ENCODE measurements around the gene LMBRD1. TPM values are rescaled to one million over a fixed set of nuclear protein-coding genes. Genes with fewer than 3 reads are reported as not detected.

Gene LMBRD1
- total RNA-seq, 1 donor from 2014 or later, result 43.6 TPM

DNA sequence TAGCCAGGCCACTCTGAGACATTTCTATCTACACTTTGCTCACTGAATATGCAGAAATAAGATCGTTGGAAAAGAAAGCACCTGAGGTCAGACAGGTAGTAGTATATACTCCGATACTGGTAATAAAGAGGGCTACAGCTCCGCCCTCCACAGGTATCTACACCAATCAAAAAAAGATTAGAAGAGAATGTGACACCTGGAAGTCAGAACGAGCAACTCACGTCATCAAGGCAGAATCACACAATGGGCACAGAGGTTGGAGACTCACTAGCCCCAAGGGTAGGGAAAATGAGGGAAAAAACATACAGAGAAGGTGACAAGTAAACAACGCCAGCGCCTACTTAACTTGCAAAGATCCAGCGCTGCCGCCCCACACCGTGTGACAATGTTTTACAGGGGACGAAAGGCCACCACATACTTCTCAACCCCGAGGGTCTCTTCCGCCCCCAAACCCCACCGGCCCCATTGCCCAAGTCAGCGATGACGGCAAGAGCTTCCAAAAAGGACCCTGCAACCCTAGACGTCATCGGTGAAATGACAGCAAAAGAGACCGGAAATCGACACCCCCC is 653 bp downstream of the LMBRD1 start:
- Histone ChIP-seq H3K27me3 (ENCODE audit: low read depth) (no peaks in the 10 kb centered on the region), H3K36me3 (no peaks in the 10 kb centered on the region), H3K27ac (replicated peaks) (peak overlapping the region; percentile 97), H3K4me1 (peaks cover 63% of the 10 kb centered on the region), H3K9me3 (replicated peaks) (no peaks in the 10 kb centered on the region), H3K4me3 (peak overlapping the region; percentile 90)
- intact Hi-C loops (cut with micrococcal nuclease), result no loop called here
- no peak for DNase-seq
- TF ChIP-seq, protein P1, sequence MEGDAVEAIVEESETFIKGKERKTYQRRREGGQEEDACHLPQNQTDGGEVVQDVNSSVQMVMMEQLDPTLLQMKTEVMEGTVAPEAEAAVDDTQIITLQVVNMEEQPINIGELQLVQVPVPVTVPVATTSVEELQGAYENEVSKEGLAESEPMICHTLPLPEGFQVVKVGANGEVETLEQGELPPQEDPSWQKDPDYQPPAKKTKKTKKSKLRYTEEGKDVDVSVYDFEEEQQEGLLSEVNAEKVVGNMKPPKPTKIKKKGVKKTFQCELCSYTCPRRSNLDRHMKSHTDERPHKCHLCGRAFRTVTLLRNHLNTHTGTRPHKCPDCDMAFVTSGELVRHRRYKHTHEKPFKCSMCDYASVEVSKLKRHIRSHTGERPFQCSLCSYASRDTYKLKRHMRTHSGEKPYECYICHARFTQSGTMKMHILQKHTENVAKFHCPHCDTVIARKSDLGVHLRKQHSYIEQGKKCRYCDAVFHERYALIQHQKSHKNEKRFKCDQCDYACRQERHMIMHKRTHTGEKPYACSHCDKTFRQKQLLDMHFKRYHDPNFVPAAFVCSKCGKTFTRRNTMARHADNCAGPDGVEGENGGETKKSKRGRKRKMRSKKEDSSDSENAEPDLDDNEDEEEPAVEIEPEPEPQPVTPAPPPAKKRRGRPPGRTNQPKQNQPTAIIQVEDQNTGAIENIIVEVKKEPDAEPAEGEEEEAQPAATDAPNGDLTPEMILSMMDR (IDR thresholded peaks at IDR 0.05; ENCODE audit: borderline replicate concordance), result no peak

DNA sequence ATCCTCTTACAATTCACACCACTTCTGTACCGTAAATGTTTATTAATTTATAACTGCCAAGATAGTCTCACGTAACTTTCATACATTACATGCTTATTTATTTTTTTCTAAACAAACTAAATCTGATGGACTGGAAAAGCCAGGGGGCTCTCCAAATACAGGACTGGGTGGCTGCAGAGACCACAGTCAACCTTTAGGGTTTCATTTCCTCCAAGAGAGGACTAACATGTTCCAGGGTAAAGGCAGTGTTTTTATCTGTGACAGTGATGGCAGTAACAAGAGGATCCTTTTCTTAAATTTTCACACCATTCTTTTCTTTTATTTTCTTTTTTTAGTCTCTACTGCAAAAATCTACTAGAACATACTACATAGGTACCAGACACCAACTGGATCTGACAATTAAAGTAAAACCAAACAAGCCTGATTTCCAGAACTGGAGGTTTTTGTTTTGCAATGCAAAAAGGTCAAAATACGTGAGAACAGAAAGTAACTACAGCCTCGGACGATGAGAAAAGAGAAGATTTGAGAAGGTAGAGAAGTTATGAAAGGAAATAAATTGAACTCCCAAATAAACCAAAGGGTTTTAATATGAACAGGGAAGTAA is 1.2 kb downstream of the LMBRD1 start:
- Histone ChIP-seq H3K9me3 (replicated peaks) (no peaks in the 10 kb centered on the region), H3K27me3 (ENCODE audit: low read depth) (no peaks in the 10 kb centered on the region), H3K36me3 (no peaks in the 10 kb centered on the region), H3K27ac (replicated peaks) (peak overlapping the region; percentile 97), H3K4me1 (peaks cover 69% of the 10 kb centered on the region), H3K4me3 (peak overlapping the region; percentile 90)
- intact Hi-C loops (cut with micrococcal nuclease), result no loop called here
- TF ChIP-seq, protein P1 (IDR thresholded peaks at IDR 0.05; ENCODE audit: borderline replicate concordance), result peak; percentile 15
- DNase-seq, result no peak

DNA sequence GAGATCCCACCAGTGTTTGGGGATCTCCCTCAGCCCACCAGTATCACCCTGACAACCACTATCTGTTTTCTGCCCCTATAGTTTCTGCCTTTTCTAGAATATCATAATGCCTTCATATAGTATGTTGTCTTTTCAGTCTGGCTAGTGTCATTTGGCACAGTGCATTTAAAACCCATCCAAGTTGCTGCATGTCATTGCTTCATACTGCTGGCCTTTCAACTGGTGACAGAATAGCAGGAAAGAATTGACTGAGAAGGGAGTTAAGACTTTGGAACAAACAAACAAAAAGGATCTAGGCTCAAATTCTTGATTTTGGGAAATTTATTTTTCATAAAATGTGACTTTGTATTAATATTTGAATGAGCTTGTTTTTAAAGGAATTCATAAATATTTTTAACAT is 4.5 kb downstream of the LMBRD1 start:
- intact Hi-C loops (cut with micrococcal nuclease), result no loop called here
- H3K36me3 ChIP-seq, result peaks cover 17% of the 10 kb centered on the region
- H3K4me3 ChIP-seq, result no peak overlapping the region
- H3K9me3 ChIP-seq (replicated peaks), result no peaks in the 10 kb centered on the region
- H3K27ac ChIP-seq (replicated peaks), result peak overlapping the region; percentile 65
- no peaks in the 10 kb centered on the region for H3K27me3 ChIP-seq (ENCODE audit: low read depth)
- peaks cover 72% of the 10 kb centered on the region for H3K4me1 ChIP-seq
- no peak for DNase-seq
- TF ChIP-seq, protein P1 (IDR thresholded peaks at IDR 0.05; ENCODE audit: borderline replicate concordance), result no peak

DNA sequence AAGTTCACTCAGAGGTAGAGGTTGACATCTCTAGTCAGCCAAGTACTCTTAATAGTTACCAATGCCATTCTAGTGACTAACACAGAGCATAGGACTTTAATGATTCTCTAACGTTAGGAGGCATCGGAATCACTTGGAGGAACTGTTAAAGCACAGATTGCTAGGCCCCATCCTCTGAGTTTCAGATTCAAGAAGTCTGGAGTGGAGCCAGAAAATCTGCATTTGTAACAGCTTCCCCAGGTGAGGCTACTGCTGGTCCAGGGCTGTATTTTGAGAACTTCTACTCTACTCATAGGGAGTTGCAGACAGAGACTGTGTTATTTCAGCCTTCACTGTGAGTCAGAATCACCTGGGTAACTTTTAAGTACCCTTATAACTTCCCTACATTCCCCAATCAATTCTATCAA is 5.7 kb downstream of the LMBRD1 start:
- Histone ChIP-seq H3K27me3 (ENCODE audit: low read depth) (no peaks in the 10 kb centered on the region), H3K27ac (replicated peaks) (peak overlapping the region; percentile 65), H3K36me3 (peaks cover 17% of the 10 kb centered on the region), H3K4me3 (no peak overlapping the region), H3K9me3 (replicated peaks) (no peaks in the 10 kb centered on the region), H3K4me1 (peaks cover 62% of the 10 kb centered on the region)
- DNase-seq, result no peak
- intact Hi-C loops (cut with micrococcal nuclease), result no loop called here
- TF ChIP-seq, protein P1 (IDR thresholded peaks at IDR 0.05; ENCODE audit: borderline replicate concordance), result no peak

DNA sequence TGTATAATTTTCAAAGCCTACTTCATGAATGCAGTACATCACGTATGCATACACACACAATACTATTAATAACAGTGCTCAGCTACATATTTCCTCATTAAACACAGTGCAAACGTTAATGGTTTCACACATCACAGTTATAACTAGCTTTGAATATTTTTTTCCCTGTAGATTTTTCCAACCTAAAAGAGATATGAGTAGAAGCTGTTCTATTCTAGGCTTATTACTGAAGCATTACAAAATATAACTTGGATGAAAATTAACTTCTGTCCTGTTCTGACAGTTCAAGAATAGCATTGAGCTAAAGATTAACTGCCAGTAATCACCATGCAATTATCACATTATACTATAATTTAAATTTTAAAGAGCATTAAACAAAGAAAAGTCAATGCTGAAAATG is 6.2 kb downstream of the LMBRD1 start:
- peak overlapping the region; percentile 65 for H3K27ac ChIP-seq (replicated peaks)
- no peaks in the 10 kb centered on the region for H3K9me3 ChIP-seq (replicated peaks)
- TF ChIP-seq, protein P1 (IDR thresholded peaks at IDR 0.05; ENCODE audit: borderline replicate concordance), result no peak
- peaks cover 17% of the 10 kb centered on the region for H3K36me3 ChIP-seq
- no peaks in the 10 kb centered on the region for H3K27me3 ChIP-seq (ENCODE audit: low read depth)
- intact Hi-C loops (cut with micrococcal nuclease), result no loop called here
- H3K4me1 ChIP-seq, result peaks cover 62% of the 10 kb centered on the region
- no peak for DNase-seq
- no peak overlapping the region for H3K4me3 ChIP-seq
